DND-41 (cell line): ENCODE measurements around the gene PAGE1.

Source experiments
- ATAC-seq: fragments of 200-7000 bp; cut with Tn5 transposase; 3 replicates; pipeline ENCODE4 v1.9.1; 2021; ENCODE audit warnings: low read depth; ENCODE audit not compliant: insufficient read depth
- DNase-seq: peaks from one replicate; pipeline ENCODE4 v3.0.0-alpha.2; 2020
- H2AFZ ChIP-seq: 2 replicates; pipeline ENCODE4 v1.6.0; 2012; ENCODE audit warnings: low read depth, low read length
- H3K27ac ChIP-seq: 2 replicates; pipeline ENCODE4 v1.5.1; 2012; ENCODE audit warnings: low read length, inconsistent platforms
- H3K27me3 ChIP-seq: fragments of 200-600 bp; sonication (generic); 2 replicates; pipeline ENCODE4 v1.6.0; 2012; ENCODE audit warnings: low read length, mild to moderate bottlenecking, inconsistent platforms; ENCODE audit not compliant: insufficient read depth, poor library complexity
- H3K36me3 ChIP-seq: 2 replicates; pipeline ENCODE4 v1.5.1; 2012; ENCODE audit warnings: low read length, inconsistent platforms; ENCODE audit not compliant: insufficient read depth
- H3K4me1 ChIP-seq: 2 replicates; pipeline ENCODE4 v1.5.1; 2012; ENCODE audit warnings: mild to moderate bottlenecking, low read length; ENCODE audit not compliant: insufficient read depth
- H3K4me2 ChIP-seq: 2 replicates; pipeline ENCODE4 v1.6.0; 2012; ENCODE audit warnings: mild to moderate bottlenecking, moderate library complexity, low read length, inconsistent platforms; ENCODE audit not compliant: insufficient read depth
- H3K4me3 ChIP-seq, 2 experiments: fragments of 200-600 bp in 1 of 2; shearing (Covaris generic) in 1 of 2; 2 replicates each; pipeline ENCODE4 v1.5.1; 2012 to 2016; ENCODE audit warnings: inconsistent platforms in 2 of 2, low read length in 2 of 2, mild to moderate bottlenecking in 2 of 2, low read depth in 1 of 2, moderate library complexity in 1 of 2
- H3K79me2 ChIP-seq: 2 replicates; pipeline ENCODE4 v1.6.0; 2012; ENCODE audit warnings: low read length, inconsistent platforms; ENCODE audit not compliant: insufficient read depth
- H3K9ac ChIP-seq: 2 replicates; pipeline ENCODE4 v1.6.0; 2012; ENCODE audit warnings: low read depth, mild to moderate bottlenecking, inconsistent platforms, low read length, moderate library complexity
- H3K9me3 ChIP-seq: 2 replicates; pipeline ENCODE4 v1.5.1; 2012; ENCODE audit warnings: low read length, moderate library complexity, mild to moderate bottlenecking, inconsistent platforms; ENCODE audit not compliant: insufficient read depth, severe bottlenecking
- H4K20me1 ChIP-seq: 2 replicates; pipeline ENCODE4 v1.6.0; 2012; ENCODE audit warnings: low read length; ENCODE audit not compliant: insufficient read depth
- CTCF ChIP-seq: IDR thresholded peaks from 2 replicates; pipeline ENCODE4 v1.5.1; 2012; ENCODE audit warnings: borderline replicate concordance, low read length, moderate library complexity, mild to moderate bottlenecking; ENCODE audit not compliant: poor library complexity, severe bottlenecking; ENCODE audit errors: extremely low read depth
- EZH2 ChIP-seq: IDR thresholded peaks from 3 replicates; pipeline ENCODE4 v1.6.1; 2012; ENCODE audit warnings: borderline replicate concordance, low read depth, mild to moderate bottlenecking, moderate library complexity, low read length, inconsistent platforms; ENCODE audit not compliant: severe bottlenecking

PAGE1 gene

GRCh38 chrX:49710744-49711319 is 15.0 kb upstream of the PAGE1 start:
- DNase-seq, result no peak
- Histone ChIP-seq H3K79me2 (no peaks in the 10 kb centered on the region), H3K9ac (no peak overlapping the region), H3K4me3 (no peak overlapping the region), H2AFZ (no peak overlapping the region), H3K27ac (no peak overlapping the region), H3K4me1 (no peaks in the 10 kb centered on the region), H3K27me3 (no peaks in the 10 kb centered on the region), H3K36me3 (no peaks in the 10 kb centered on the region), H3K9me3 (no peaks in the 10 kb centered on the region), H3K4me2 (no peak overlapping the region), H4K20me1 (no peaks in the 10 kb centered on the region)
- no peak for ATAC-seq
- TF ChIP-seq CTCF, result no peak
- no peak for TF ChIP-seq EZH2

GRCh38 chrX:49704691-49705404 is 9.1 kb upstream of the PAGE1 start:
- no peaks in the 10 kb centered on the region for H3K36me3 ChIP-seq
- no peak overlapping the region for H3K9ac ChIP-seq
- no peak overlapping the region for H2AFZ ChIP-seq
- no peak overlapping the region for H3K27ac ChIP-seq
- no peak overlapping the region for H3K4me3 ChIP-seq
- no peaks in the 10 kb centered on the region for H3K27me3 ChIP-seq
- no peaks in the 10 kb centered on the region for H3K79me2 ChIP-seq
- no peaks in the 10 kb centered on the region for H4K20me1 ChIP-seq
- ATAC-seq, result no peak
- no peak for TF ChIP-seq CTCF
- TF ChIP-seq EZH2, result no peak
- no peak for DNase-seq
- H3K4me1 ChIP-seq, result no peaks in the 10 kb centered on the region
- no peaks in the 10 kb centered on the region for H3K9me3 ChIP-seq
- no peak overlapping the region for H3K4me2 ChIP-seq

GRCh38 chrX:49701933-49702332 is 6.1 kb upstream of the PAGE1 start:
- Histone ChIP-seq H3K9ac (no peak overlapping the region), H3K36me3 (no peaks in the 10 kb centered on the region), H3K4me2 (no peak overlapping the region), H4K20me1 (no peaks in the 10 kb centered on the region), H3K9me3 (no peaks in the 10 kb centered on the region), H2AFZ (no peak overlapping the region), H3K79me2 (no peaks in the 10 kb centered on the region), H3K27ac (no peak overlapping the region), H3K4me1 (no peaks in the 10 kb centered on the region), H3K4me3 (no peak overlapping the region), H3K27me3 (no peaks in the 10 kb centered on the region)
- TF ChIP-seq CTCF (no peak), EZH2 (no peak)
- ATAC-seq, result no peak
- no peak for DNase-seq
